ENCODE measurements around the gene RAB3A. TPM values are rescaled to one million over a fixed set of nuclear protein-coding genes. Genes with fewer than 3 reads are reported as not detected.

Gene RAB3A
- total RNA-seq, 1 experiment from 2014 or later: 0.68 TPM

GRCh38 chr19:18230941-18231734 lies 27.3 kb upstream of the RAB3A start:
- BruUV-seq (replicated peaks): no TSS peak
- ChIA-PET CTCF (interaction anchor here (0.6 to 2.5 kb wide), 2 partner anchors 20 to 110 kb away, joined by 3 to 13 read pairs; no protein-coding TSS in a partner anchor), POLR2A (interaction anchor here (0.6 to 0.8 kb wide), 2 partner anchors 28 to 49 kb away, joined by 3 to 4 read pairs; partner anchors contain the start of gene RAB3A)
- intact Hi-C loops (cut with micrococcal nuclease): no loop called here
- Mint-ChIP-seq H3K4me3 (ENCODE audit: unreplicated experiment) (no peak overlapping the region), H3K36me3 (ENCODE audit: insufficient read depth, unreplicated experiment) (no peaks in the 10 kb centered on the region), H3K27ac (ENCODE audit: low read depth, unreplicated experiment) (no peak overlapping the region), H3K4me1 (ENCODE audit: insufficient read depth, unreplicated experiment) (no peaks in the 10 kb centered on the region), H3K9me3 (ENCODE audit: unreplicated experiment) (no peaks in the 10 kb centered on the region), H3K27me3 (ENCODE audit: insufficient read depth, unreplicated experiment) (peaks cover 31% of the 10 kb centered on the region)
- TF ChIP-seq CTCF (IDR thresholded peaks at IDR 0.05; ENCODE audit: unreplicated experiment): no peak
- no peak for DNase-seq (ENCODE audit: unreplicated experiment)

- TF ChIP-seq CTCF (IDR thresholded peaks at IDR 0.05; ENCODE audit: unreplicated experiment): no peak
- peaks cover 19% of the 10 kb centered on the region for H3K27me3 Mint-ChIP-seq (ENCODE audit: insufficient read depth, unreplicated experiment)
- H3K27ac Mint-ChIP-seq (ENCODE audit: low read depth, unreplicated experiment): no peak overlapping the region
- no peaks in the 10 kb centered on the region for H3K4me1 Mint-ChIP-seq (ENCODE audit: insufficient read depth, unreplicated experiment)
- DNase-seq (ENCODE audit: unreplicated experiment): no peak
- H3K36me3 Mint-ChIP-seq (ENCODE audit: insufficient read depth, unreplicated experiment): no peaks in the 10 kb centered on the region
- BruUV-seq (replicated peaks): no TSS peak
- ChIA-PET CTCF (interaction anchor here (0.6 to 0.7 kb wide), 2 partner anchors 24 to 1143 kb away, joined by 3 read pairs; no protein-coding TSS in a partner anchor), POLR2A (no interaction called here)
- no peaks in the 10 kb centered on the region for H3K9me3 Mint-ChIP-seq (ENCODE audit: unreplicated experiment)
- intact Hi-C loops (cut with micrococcal nuclease): no loop called here
- no peak overlapping the region for H3K4me3 Mint-ChIP-seq (ENCODE audit: unreplicated experiment)
These were observed 26.1 kb upstream of the RAB3A start for GRCh38 chr19:18229915-18230314.

GRCh38 chr19:18229474-18229873 lies 25.6 kb upstream of the RAB3A start:
- peak; percentile 49 for TF ChIP-seq CTCF (IDR thresholded peaks at IDR 0.05; ENCODE audit: unreplicated experiment)
- intact Hi-C loops (cut with micrococcal nuclease): no loop called here
- ChIA-PET POLR2A (no interaction called here), CTCF (interaction anchor here (0.6 to 0.7 kb wide), 2 partner anchors 24 to 1142 kb away, joined by 3 read pairs; no protein-coding TSS in a partner anchor)
- Mint-ChIP-seq H3K27me3 (ENCODE audit: insufficient read depth, unreplicated experiment) (peaks cover 18% of the 10 kb centered on the region), H3K27ac (ENCODE audit: low read depth, unreplicated experiment) (no peak overlapping the region), H3K4me3 (ENCODE audit: unreplicated experiment) (no peak overlapping the region), H3K4me1 (ENCODE audit: insufficient read depth, unreplicated experiment) (peaks cover 4% of the 10 kb centered on the region), H3K9me3 (ENCODE audit: unreplicated experiment) (no peaks in the 10 kb centered on the region), H3K36me3 (ENCODE audit: insufficient read depth, unreplicated experiment) (no peaks in the 10 kb centered on the region)
- no peak for DNase-seq (ENCODE audit: unreplicated experiment)
- no TSS peak for BruUV-seq (replicated peaks)

GRCh38 chr19:18227781-18228271 lies 24.0 kb upstream of the RAB3A start:
- Mint-ChIP-seq H3K36me3 (ENCODE audit: insufficient read depth, unreplicated experiment) (no peaks in the 10 kb centered on the region), H3K4me3 (ENCODE audit: unreplicated experiment) (no peak overlapping the region), H3K9me3 (ENCODE audit: unreplicated experiment) (no peaks in the 10 kb centered on the region), H3K4me1 (ENCODE audit: insufficient read depth, unreplicated experiment) (peaks cover 5% of the 10 kb centered on the region), H3K27me3 (ENCODE audit: insufficient read depth, unreplicated experiment) (peaks cover 18% of the 10 kb centered on the region), H3K27ac (ENCODE audit: low read depth, unreplicated experiment) (no peak overlapping the region)
- CTCF ChIA-PET: no interaction called here
- no peak for DNase-seq (ENCODE audit: unreplicated experiment)
- POLR2A ChIA-PET: interaction anchor here (0.7 kb wide), 1 partner anchor 11 kb away, joined by 3 read pairs; no protein-coding TSS in a partner anchor
- intact Hi-C loops (cut with micrococcal nuclease): no loop called here
- TF ChIP-seq CTCF (IDR thresholded peaks at IDR 0.05; ENCODE audit: unreplicated experiment): no peak
- BruUV-seq (replicated peaks): no TSS peak

All from MCF 10A (cell line).